Measurements from ENCODE around the gene FILIP1L. TPM values are rescaled to one million over a fixed set of nuclear protein-coding genes. Genes with fewer than 3 reads are reported as not detected.

FILIP1L gene
- total and polyA plus RNA-seq, 2 of the 8 experiments (the other 6 are each of a cell fraction or from before 2014, with no cell fraction given): 0.06 to 0.09 TPM

GRCh38 chr3:100144255-100144866 is 30.1 kb upstream of the FILIP1L start:
- Histone ChIP-seq H2BK5ac (ENCODE audit: low read depth, low read length) (no peak overlapping the region), H3K4me2 (ENCODE audit: insufficient read depth in 1 of 2, low read depth in 2 of 2, low read length in 2 of 2) (no peak overlapping the region), H3K36me3 (ENCODE audit: control insufficient read depth in 2 of 4, insufficient read depth in 4 of 4, low read length in 3 of 4) (peaks cover 0 to 3% (median 0%) of the 10 kb centered on the region in 4 experiments; a peak in 2 of 8 replicates), H4K20me1 (replicated peaks in 1 of 2; ENCODE audit: control insufficient read depth in 1 of 2, insufficient read depth in 2 of 2, low read length in 2 of 2) (no peaks in the 10 kb centered on the region), H3K79me1 (ENCODE audit: low read depth, low read length) (no peaks in the 10 kb centered on the region), H3K79me2 (ENCODE audit: control insufficient read depth in 1 of 2, insufficient read depth in 2 of 2, low read length in 2 of 2) (no peaks in the 10 kb centered on the region), H3K23me2 (ENCODE audit: low read depth, low read length) (no peaks in the 10 kb centered on the region), H3K14ac (ENCODE audit: insufficient read length) (no peak overlapping the region), H3K9ac (replicated peaks in 1 of 4; ENCODE audit: extremely low read depth in 1 of 4, low read depth in 3 of 4, low read length in 3 of 4) (no peak overlapping the region), H3K56ac (replicated peaks; ENCODE audit: insufficient read length, low read depth, low read length) (no peak overlapping the region), H3K23ac (ENCODE audit: insufficient read length) (no peak overlapping the region), H4K5ac (ENCODE audit: insufficient read length, low read depth, low read length) (no peak overlapping the region), H3K18ac (ENCODE audit: extremely low read depth, low read length) (no peak overlapping the region), H2AK5ac (ENCODE audit: low read depth, low read length) (no peak overlapping the region), H2BK120ac (replicated peaks; ENCODE audit: low read depth, low read length) (no peak overlapping the region), H3K4me3 (ENCODE audit: extremely low read depth in 1 of 4, insufficient read depth in 2 of 4, low read depth in 3 of 4, low read length in 4 of 4) (no peak overlapping the region), H3K9me3 (ENCODE audit: insufficient read depth in 2 of 2, low read depth in 1 of 2, low read length in 1 of 2) (peaks cover 0 to 13% of the 10 kb centered on the region in 2 experiments; a peak in 1 of 4 replicates), H4K91ac (replicated peaks; ENCODE audit: insufficient read length, low read length) (no peak overlapping the region), H3K4ac (replicated peaks; ENCODE audit: insufficient read length, low read depth, low read length) (no peak overlapping the region), H2BK20ac (ENCODE audit: low read length) (no peak overlapping the region), H4K8ac (ENCODE audit: extremely low read depth, insufficient read depth, low read length) (no peak overlapping the region), H3K4me1 (replicated peaks in 1 of 4; ENCODE audit: control insufficient read depth in 3 of 4, insufficient read depth in 4 of 4, low read length in 3 of 4) (no peaks in the 10 kb centered on the region), H3K27me3 (replicated peaks in 1 of 4; ENCODE audit: control insufficient read depth in 3 of 4, extremely low read depth in 1 of 4, insufficient read depth in 3 of 4, low read length in 3 of 4) (no peaks in the 10 kb centered on the region), H2BK15ac (ENCODE audit: low read length) (no peak overlapping the region), H2BK12ac (ENCODE audit: low read depth, low read length) (no peak overlapping the region), H3K27ac (ENCODE audit: low read depth, low read length) (no peak overlapping the region), H2AFZ (ENCODE audit: low read length) (no peak overlapping the region)
- CTCF ChIA-PET (ENCODE audit: partially characterized antibody): interaction anchor here (1.0 to 1.8 kb wide), 2 partner anchors 10 to 13 kb away, joined by 3 to 5 read pairs; no protein-coding TSS in a partner anchor
- FAIRE-seq: no peak
- WGBS, 2 experiments (ENCODE audit: extremely low coverage in 1 of 2, insufficient coverage in 1 of 2, insufficient read length in 1 of 2, insufficient replicate concordance in 2 of 2, low coverage in 1 of 2, low lambda C conversion rate in 2 of 2, missing lambda C conversion rate in 1 of 2): 75% methylated on average over 1 of the region's 1 CpG; no CpG with 5 or more reads in 1 of the 2 experiments
- POLR2A ChIA-PET (ENCODE audit: partially characterized antibody): interaction anchor here (0.9 kb wide), 1 partner anchor 29 kb away, joined by 3 read pairs; no protein-coding TSS in a partner anchor
- no peak for DNase-seq (ENCODE audit: low read depth in 1 of 2, low spot score in 2 of 2)
- TF ChIP-seq, protein P1, sequence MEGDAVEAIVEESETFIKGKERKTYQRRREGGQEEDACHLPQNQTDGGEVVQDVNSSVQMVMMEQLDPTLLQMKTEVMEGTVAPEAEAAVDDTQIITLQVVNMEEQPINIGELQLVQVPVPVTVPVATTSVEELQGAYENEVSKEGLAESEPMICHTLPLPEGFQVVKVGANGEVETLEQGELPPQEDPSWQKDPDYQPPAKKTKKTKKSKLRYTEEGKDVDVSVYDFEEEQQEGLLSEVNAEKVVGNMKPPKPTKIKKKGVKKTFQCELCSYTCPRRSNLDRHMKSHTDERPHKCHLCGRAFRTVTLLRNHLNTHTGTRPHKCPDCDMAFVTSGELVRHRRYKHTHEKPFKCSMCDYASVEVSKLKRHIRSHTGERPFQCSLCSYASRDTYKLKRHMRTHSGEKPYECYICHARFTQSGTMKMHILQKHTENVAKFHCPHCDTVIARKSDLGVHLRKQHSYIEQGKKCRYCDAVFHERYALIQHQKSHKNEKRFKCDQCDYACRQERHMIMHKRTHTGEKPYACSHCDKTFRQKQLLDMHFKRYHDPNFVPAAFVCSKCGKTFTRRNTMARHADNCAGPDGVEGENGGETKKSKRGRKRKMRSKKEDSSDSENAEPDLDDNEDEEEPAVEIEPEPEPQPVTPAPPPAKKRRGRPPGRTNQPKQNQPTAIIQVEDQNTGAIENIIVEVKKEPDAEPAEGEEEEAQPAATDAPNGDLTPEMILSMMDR (IDR thresholded peaks at IDR 0.05; ENCODE audit: control extremely low read depth in 1 of 3, insufficient read depth in 1 of 3, low read depth in 1 of 3, low read length in 3 of 3): peak in 1 of 3 experiments; percentile 17; a peak in 1 of 4 replicates
- TF ChIP-seq, protein P2, sequence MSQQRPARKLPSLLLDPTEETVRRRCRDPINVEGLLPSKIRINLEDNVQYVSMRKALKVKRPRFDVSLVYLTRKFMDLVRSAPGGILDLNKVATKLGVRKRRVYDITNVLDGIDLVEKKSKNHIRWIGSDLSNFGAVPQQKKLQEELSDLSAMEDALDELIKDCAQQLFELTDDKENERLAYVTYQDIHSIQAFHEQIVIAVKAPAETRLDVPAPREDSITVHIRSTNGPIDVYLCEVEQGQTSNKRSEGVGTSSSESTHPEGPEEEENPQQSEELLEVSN (IDR thresholded peaks at IDR 0.05): no peak

Measured in H1 (cell line).